ENCODE data around the gene FUS.

DNA sequence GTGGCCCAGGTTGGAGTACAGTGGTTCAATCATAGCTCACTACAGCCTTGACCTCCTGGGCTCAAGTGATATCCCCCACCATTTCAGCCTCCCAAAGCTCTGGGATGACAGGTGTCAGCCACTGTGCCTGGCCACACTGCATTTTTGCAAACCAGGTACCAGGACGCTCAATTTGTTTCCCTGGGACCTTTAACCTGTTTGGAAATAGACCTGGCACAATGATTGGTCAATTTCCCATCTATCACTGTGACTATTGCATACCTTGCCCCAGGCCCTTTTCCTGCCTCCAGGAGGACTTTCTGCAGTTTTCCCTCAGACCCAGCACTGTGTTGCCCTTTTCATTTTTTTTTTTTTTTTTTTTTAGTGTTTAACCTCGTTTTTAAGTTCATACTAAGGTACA lies 11.1 kb upstream of the FUS start:
- TF ChIP-seq POLR2A (IDR thresholded peaks at IDR 0.05) = no peak
- TF ChIP-seq, protein P1, sequence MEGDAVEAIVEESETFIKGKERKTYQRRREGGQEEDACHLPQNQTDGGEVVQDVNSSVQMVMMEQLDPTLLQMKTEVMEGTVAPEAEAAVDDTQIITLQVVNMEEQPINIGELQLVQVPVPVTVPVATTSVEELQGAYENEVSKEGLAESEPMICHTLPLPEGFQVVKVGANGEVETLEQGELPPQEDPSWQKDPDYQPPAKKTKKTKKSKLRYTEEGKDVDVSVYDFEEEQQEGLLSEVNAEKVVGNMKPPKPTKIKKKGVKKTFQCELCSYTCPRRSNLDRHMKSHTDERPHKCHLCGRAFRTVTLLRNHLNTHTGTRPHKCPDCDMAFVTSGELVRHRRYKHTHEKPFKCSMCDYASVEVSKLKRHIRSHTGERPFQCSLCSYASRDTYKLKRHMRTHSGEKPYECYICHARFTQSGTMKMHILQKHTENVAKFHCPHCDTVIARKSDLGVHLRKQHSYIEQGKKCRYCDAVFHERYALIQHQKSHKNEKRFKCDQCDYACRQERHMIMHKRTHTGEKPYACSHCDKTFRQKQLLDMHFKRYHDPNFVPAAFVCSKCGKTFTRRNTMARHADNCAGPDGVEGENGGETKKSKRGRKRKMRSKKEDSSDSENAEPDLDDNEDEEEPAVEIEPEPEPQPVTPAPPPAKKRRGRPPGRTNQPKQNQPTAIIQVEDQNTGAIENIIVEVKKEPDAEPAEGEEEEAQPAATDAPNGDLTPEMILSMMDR (IDR thresholded peaks at IDR 0.05) = no peak

All from adrenal gland (tissue), 5 donors.